Parathyroid adenoma (tissue), 2 donors: ENCODE data around the gene ZNF385D.

ENCODE experiments used
- H2AFZ ChIP-seq: fragments of 300-600 bp; sonication (generic); one replicate; pipeline ENCODE4 v1.7.0; 2017; ENCODE audit warnings: antibody characterized with exemption, mild to moderate bottlenecking
- H3K27ac ChIP-seq: fragments of 300-600 bp; sonication (generic); one replicate; pipeline ENCODE4 v1.7.0; 2017
- H3K27me3 ChIP-seq: fragments of 300-600 bp; sonication (generic); one replicate; pipeline ENCODE4 v1.7.0; 2017; ENCODE audit warnings: low read length; ENCODE audit not compliant: control insufficient read depth, insufficient read depth
- H3K36me3 ChIP-seq: fragments of 300-600 bp; sonication (generic); one replicate; pipeline ENCODE4 v1.7.0; 2017; ENCODE audit warnings: low read length; ENCODE audit not compliant: control insufficient read depth, insufficient read depth
- H3K4me1 ChIP-seq: fragments of 300-600 bp; sonication (generic); one replicate; pipeline ENCODE4 v1.7.0; 2017; ENCODE audit warnings: control low read depth
- H3K4me2 ChIP-seq: fragments of 300-600 bp; sonication (generic); one replicate; pipeline ENCODE4 v1.7.0; 2017; ENCODE audit warnings: low read length
- H3K4me3 ChIP-seq: fragments of 300-600 bp; sonication (generic); one replicate; pipeline ENCODE4 v1.7.0; 2017; ENCODE audit warnings: low read depth, low read length
- H3K79me2 ChIP-seq: fragments of 300-600 bp; sonication (generic); one replicate; pipeline ENCODE4 v1.7.0; 2017; ENCODE audit warnings: control low read depth
- H3K9ac ChIP-seq: fragments of 300-600 bp; sonication (generic); one replicate; pipeline ENCODE4 v1.7.0; 2017; ENCODE audit warnings: mild to moderate bottlenecking
- H3K9me3 ChIP-seq: fragments of 300-600 bp; sonication (generic); one replicate; pipeline ENCODE4 v1.7.0; 2017; ENCODE audit warnings: low read length; ENCODE audit not compliant: control insufficient read depth
- CTCF ChIP-seq: fragments of 300-600 bp; sonication (generic); IDR thresholded peaks from one replicate; pipeline ENCODE4 v1.7.0; 2017; ENCODE audit warnings: antibody characterized with exemption, mild to moderate bottlenecking
- donor health status: primary hyperparathyroidism.

Gene ZNF385D

GRCh38 chr3:21718943-21719591, 31.9 kb downstream of the ZNF385D start:
- no peaks in the 10 kb centered on the region for H3K9me3 ChIP-seq

GRCh38 chr3:21718161-21718765, 32.7 kb downstream of the ZNF385D start:
- no peak overlapping the region for H3K27ac ChIP-seq
- H3K4me3 ChIP-seq: no peak overlapping the region
- H3K4me2 ChIP-seq: no peak overlapping the region
- no peak overlapping the region for H2AFZ ChIP-seq
- H3K9ac ChIP-seq: no peak overlapping the region
- no peak for TF ChIP-seq CTCF
- H3K4me1 ChIP-seq: no peaks in the 10 kb centered on the region
- no peaks in the 10 kb centered on the region for H3K79me2 ChIP-seq
- H3K36me3 ChIP-seq: no peaks in the 10 kb centered on the region
- no peaks in the 10 kb centered on the region for H3K9me3 ChIP-seq
- H3K27me3 ChIP-seq: no peaks in the 10 kb centered on the region

More at GRCh38 chr3:21718943-21719591, 31.9 kb downstream of the ZNF385D start:
- H3K9ac ChIP-seq: no peak overlapping the region
- H3K27me3 ChIP-seq: no peaks in the 10 kb centered on the region
- TF ChIP-seq CTCF: no peak
- no peaks in the 10 kb centered on the region for H3K36me3 ChIP-seq
- H3K4me2 ChIP-seq: no peak overlapping the region
- no peaks in the 10 kb centered on the region for H3K79me2 ChIP-seq
- no peak overlapping the region for H3K27ac ChIP-seq
- no peak overlapping the region for H2AFZ ChIP-seq
- no peaks in the 10 kb centered on the region for H3K4me1 ChIP-seq
- no peak overlapping the region for H3K4me3 ChIP-seq

- Histone ChIP-seq H3K9ac (no peak overlapping the region), H3K4me3 (no peak overlapping the region), H2AFZ (no peak overlapping the region), H3K4me2 (no peak overlapping the region), H3K4me1 (no peaks in the 10 kb centered on the region), H3K79me2 (no peaks in the 10 kb centered on the region), H3K9me3 (no peaks in the 10 kb centered on the region), H3K36me3 (no peaks in the 10 kb centered on the region), H3K27ac (no peak overlapping the region), H3K27me3 (no peaks in the 10 kb centered on the region)
- no peak for TF ChIP-seq CTCF
These were observed 35.3 kb downstream of the ZNF385D start for GRCh38 chr3:21715662-21716061.

GRCh38 chr3:21705769-21706168, 45.2 kb downstream of the ZNF385D start:
- H3K9ac ChIP-seq: no peak overlapping the region
- no peak overlapping the region for H3K4me3 ChIP-seq
- H3K4me2 ChIP-seq: no peak overlapping the region
- no peak overlapping the region for H3K27ac ChIP-seq
- no peaks in the 10 kb centered on the region for H3K36me3 ChIP-seq
- no peaks in the 10 kb centered on the region for H3K79me2 ChIP-seq
- H3K9me3 ChIP-seq: no peaks in the 10 kb centered on the region
- TF ChIP-seq CTCF: no peak
- H2AFZ ChIP-seq: no peak overlapping the region
- no peaks in the 10 kb centered on the region for H3K4me1 ChIP-seq
- no peaks in the 10 kb centered on the region for H3K27me3 ChIP-seq

GRCh38 chr3:21704796-21705195, 46.2 kb downstream of the ZNF385D start:
- no peak overlapping the region for H3K4me3 ChIP-seq
- TF ChIP-seq CTCF: no peak
- H3K27ac ChIP-seq: no peak overlapping the region

More at GRCh38 chr3:21704796-21705195, 46.2 kb downstream of the ZNF385D start:
- H3K9me3 ChIP-seq: no peaks in the 10 kb centered on the region
- no peak overlapping the region for H3K4me2 ChIP-seq
- no peaks in the 10 kb centered on the region for H3K27me3 ChIP-seq
- H3K4me1 ChIP-seq: no peaks in the 10 kb centered on the region
- no peaks in the 10 kb centered on the region for H3K79me2 ChIP-seq
- no peaks in the 10 kb centered on the region for H3K36me3 ChIP-seq
- H3K9ac ChIP-seq: no peak overlapping the region
- H2AFZ ChIP-seq: no peak overlapping the region
